Kidney epithelial cell (primary cell): Measurements from ENCODE around the gene RAB20. TPM values are rescaled to one million over a fixed set of nuclear protein-coding genes. Genes with fewer than 3 reads are reported as not detected.

Source experiments
- DNase-seq: peaks from one replicate; pipeline ENCODE4 v3.0.0-alpha.2; 2010; ENCODE audit warnings: low read depth
- H3K27me3 ChIP-seq: 2 replicates; pipeline ENCODE4 v1.6.0; 2011; ENCODE audit warnings: low read length; ENCODE audit not compliant: control insufficient read depth, insufficient read depth
- H3K36me3 ChIP-seq: 2 replicates; pipeline ENCODE4 v1.5.1; 2011; ENCODE audit warnings: low read length; ENCODE audit not compliant: control insufficient read depth, insufficient read depth
- H3K4me3 ChIP-seq: 2 replicates; pipeline ENCODE4 v1.5.1; 2011; ENCODE audit warnings: low read depth, mild to moderate bottlenecking, control low read depth, low read length
- total RNA-seq: library from RNA; depleted of rRNA; stranded (reverse); fragments of >200 nt; gene quantifications from 2 replicates; pipeline ENCODE4 v1.2.3, GENCODE V29; 2015
- TF ChIP-seq, protein P1 (sequence below): IDR thresholded peaks from 2 replicates; pipeline ENCODE4 v1.5.1; 2011; ENCODE audit warnings: mild to moderate bottlenecking, moderate library complexity, low read length, control low read depth, inconsistent platforms; ENCODE audit not compliant: insufficient read depth, poor library complexity, severe bottlenecking

Gene RAB20
- total RNA-seq, 1 donor from 2014 or later, result 7.4 TPM

DNA sequence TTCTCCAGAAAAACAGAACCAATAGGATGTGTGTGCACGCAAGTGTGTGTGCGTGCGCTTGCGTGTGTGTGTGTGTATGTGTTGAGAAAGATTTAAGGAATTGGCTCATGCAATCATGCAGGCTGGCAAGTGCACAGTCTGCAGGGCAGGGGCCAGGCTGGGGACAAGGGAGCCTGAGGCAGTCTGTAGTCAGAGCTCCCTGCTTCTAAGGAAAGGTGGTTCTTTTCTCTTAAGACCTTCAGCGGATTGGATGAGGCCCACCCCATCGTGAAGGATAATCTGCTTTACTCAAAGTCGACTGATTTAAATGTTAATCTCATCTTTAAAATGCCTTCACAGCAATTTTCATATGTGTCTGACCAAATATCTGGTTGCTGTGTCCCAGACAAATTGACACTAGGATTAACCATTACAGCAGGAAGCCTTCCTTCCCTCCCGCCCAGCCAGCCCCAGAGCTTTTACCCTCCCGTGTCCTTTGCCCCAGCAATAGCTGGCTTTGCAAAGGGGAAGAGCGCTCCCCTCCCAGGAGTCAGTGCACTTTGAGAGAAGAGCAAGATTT is 38.8 kb upstream of the RAB20 start:
- Histone ChIP-seq H3K4me3 (no peak overlapping the region), H3K27me3 (no peaks in the 10 kb centered on the region), H3K36me3 (no peaks in the 10 kb centered on the region)
- TF ChIP-seq, protein P1, sequence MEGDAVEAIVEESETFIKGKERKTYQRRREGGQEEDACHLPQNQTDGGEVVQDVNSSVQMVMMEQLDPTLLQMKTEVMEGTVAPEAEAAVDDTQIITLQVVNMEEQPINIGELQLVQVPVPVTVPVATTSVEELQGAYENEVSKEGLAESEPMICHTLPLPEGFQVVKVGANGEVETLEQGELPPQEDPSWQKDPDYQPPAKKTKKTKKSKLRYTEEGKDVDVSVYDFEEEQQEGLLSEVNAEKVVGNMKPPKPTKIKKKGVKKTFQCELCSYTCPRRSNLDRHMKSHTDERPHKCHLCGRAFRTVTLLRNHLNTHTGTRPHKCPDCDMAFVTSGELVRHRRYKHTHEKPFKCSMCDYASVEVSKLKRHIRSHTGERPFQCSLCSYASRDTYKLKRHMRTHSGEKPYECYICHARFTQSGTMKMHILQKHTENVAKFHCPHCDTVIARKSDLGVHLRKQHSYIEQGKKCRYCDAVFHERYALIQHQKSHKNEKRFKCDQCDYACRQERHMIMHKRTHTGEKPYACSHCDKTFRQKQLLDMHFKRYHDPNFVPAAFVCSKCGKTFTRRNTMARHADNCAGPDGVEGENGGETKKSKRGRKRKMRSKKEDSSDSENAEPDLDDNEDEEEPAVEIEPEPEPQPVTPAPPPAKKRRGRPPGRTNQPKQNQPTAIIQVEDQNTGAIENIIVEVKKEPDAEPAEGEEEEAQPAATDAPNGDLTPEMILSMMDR, result no peak
- no peak for DNase-seq

DNA sequence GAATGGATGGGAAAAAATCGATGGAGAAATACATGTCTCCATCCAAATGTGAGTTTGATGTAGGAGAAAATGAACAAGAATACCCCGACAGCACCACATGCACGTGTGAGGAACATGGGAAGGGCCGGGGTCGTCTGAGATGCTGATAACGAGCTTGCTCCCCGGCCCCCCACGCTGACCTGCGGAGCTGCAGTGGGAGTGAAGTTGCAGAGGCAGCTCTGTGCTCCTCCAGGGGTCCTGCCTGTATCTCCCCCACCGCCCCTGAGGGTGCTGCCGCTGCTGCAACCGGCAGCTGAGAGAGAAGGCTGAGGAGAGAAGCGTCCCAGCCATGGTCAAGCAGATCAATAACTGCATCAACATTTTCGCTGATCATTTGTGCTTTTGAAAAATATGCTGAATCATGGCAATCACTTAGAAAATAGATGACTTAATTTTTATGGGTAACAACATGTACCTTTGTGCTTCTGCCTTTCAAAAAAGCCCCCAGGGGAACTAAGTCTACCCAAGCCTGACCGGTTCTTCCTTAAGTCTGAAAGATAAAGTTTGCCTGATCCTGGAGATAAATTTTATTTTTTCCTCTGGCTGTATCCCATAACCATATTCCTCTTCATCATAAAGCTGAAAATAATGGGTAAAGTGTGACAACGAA is 35.6 kb upstream of the RAB20 start:
- Histone ChIP-seq H3K4me3 (no peak overlapping the region), H3K27me3 (no peaks in the 10 kb centered on the region), H3K36me3 (no peaks in the 10 kb centered on the region)
- no peak for DNase-seq
- TF ChIP-seq, protein P1, result no peak

DNA sequence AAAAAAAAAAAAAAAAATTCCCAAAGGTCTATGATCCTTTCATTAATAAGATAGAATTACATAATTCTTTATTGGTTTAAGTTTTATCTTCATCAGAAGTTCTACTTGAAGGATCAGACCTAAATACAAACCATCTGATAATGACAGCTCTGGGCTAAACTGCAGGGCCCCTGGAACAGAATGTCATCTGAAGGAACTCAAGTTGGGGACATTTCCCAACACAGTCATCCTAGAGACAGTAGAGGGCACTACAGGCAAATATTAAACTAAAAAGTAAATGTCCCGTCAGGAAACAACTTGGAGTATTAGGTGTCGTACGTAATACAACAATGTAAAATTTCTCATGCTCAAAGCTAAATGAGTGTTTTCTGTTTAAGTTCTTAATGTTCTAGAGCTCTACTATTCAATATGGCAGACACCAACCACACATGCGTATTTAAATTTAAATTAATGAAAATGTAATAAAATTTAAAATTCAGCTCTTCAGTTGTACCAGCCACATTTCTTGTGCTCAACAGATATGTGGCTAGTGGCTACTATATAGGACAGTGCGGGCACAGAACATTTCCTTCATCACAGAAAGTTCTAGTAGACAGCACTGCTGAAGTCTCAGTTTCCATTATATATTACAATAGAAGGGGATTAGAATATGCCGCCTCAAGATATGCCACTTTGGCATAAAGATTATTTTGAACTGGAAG is 32.1 kb upstream of the RAB20 start:
- peaks cover 2% of the 10 kb centered on the region for H3K27me3 ChIP-seq
- H3K36me3 ChIP-seq, result no peaks in the 10 kb centered on the region
- peak; percentile 19 for DNase-seq
- TF ChIP-seq, protein P1, result peak; percentile 67
- H3K4me3 ChIP-seq, result no peak overlapping the region

DNA sequence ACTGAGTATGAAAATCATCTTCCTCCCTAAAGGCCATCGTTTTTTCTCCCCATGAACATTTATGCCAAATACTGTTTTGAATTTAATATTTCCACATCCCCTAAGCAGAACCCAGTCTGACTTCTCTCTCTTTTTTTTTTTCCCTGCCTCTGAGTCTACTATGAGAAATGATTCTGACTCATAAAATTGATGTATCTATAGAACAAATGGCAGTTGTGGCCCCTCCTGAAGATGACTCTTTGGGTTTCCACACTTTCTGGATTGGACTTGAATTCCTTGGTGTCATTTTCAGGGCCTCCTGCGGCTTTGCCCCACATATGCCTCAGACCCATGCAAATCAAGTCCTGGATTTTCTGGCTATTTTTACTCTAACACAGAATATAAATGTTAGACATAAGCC is 31.1 kb upstream of the RAB20 start:
- Histone ChIP-seq H3K4me3 (no peak overlapping the region), H3K36me3 (no peaks in the 10 kb centered on the region), H3K27me3 (peaks cover 2% of the 10 kb centered on the region)
- DNase-seq, result no peak
- TF ChIP-seq, protein P1, result no peak

DNA sequence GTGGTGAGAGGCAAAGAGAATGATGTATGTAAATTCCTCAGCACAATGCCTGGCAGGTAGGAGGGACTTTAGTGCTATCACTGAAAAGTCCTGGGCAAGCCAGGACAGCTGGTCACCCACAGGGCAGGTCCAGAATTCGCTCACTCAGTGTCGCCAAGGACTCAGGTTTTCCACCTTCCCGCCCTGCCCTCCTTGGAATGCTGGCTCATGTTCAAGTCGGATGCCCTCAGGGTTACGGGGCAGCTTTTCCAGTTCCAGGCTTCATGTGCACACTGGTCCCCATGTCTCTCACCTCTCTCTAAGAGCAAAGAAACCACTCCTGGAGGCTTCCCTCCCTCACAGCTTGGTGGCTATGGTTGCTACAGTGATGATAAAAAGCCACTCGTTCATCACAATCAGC is 29.1 kb upstream of the RAB20 start:
- no peak for DNase-seq
- no peak overlapping the region for H3K4me3 ChIP-seq
- no peaks in the 10 kb centered on the region for H3K36me3 ChIP-seq
- TF ChIP-seq, protein P1, result no peak
- H3K27me3 ChIP-seq, result peaks cover 2% of the 10 kb centered on the region
